NB4 (cell line): Measurements from ENCODE around the gene UQCC3.

ENCODE experiments used
- CTCF ChIP-seq: IDR thresholded peaks from one replicate; pipeline ENCODE4 v1.5.1; 2012; ENCODE audit warnings: low read depth, low read length
- MAX ChIP-seq: IDR thresholded peaks from 2 replicates; pipeline ENCODE4 v1.6.1; 2011; ENCODE audit warnings: low read depth, low read length
- MYC ChIP-seq: IDR thresholded peaks from 2 replicates; pipeline ENCODE4 v1.6.1; 2011; ENCODE audit warnings: low read depth, low read length
- POLR2A ChIP-seq: IDR thresholded peaks from 2 replicates; pipeline ENCODE4 v1.6.1; 2011; ENCODE audit warnings: mild to moderate bottlenecking; ENCODE audit not compliant: insufficient read length; ENCODE audit errors: extremely low read depth

- peak; percentile 49 for TF ChIP-seq CTCF
- TF ChIP-seq POLR2A = no peak
- TF ChIP-seq MAX = no peak
- no peak for TF ChIP-seq MYC
Measured at GRCh38 chr11:62680825-62681240, 9.4 kb downstream of the UQCC3 start.
